NOMO-1 treated with DMSO at 0.1 percent for 48 hours (cell line): ENCODE data around the gene TRRAP.
A peak's percentile ranks its signal among the peaks of the same experiment; 100 is the strongest.
"Not testable (repeated sequence)": the region's sequence is repeated elsewhere in the genome, so short reads cannot be mapped to it uniquely, and the experiment has no call there.

Experiments used
- DNase-seq: peaks from one replicate; lab custom pipeline; 2025; ENCODE audit not compliant: unreplicated experiment; lab: John Stamatoyannopoulos, UW

Gene TRRAP

GRCh38 chr7:98866351-98866750 lies 12.0 kb upstream of the TRRAP start:
- no peak for DNase-seq

- DNase-seq = no peak
Observed at GRCh38 chr7:98866765-98867164, 11.6 kb upstream of the TRRAP start.

DNA sequence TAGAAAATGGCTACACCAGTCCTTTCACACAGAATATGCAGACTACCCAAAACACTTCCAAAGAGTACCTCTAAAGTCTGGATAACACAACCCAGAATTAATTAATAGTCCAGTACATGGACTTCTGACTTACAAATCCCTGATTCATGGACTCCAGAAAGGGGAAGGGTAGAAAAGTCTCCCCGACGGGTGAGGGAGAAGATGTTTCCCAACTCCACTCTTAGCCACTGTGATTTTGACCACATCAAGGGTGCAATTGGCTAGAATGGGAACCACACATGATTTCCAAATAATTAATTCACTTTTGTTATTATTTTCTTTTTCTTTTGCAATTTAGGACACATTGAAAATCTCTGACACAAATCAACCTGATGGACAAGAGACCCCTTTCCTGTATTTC lies 9.9 kb upstream of the TRRAP start:
- DNase-seq = peak; percentile 37

GRCh38 chr7:98869027-98869596 lies 9.2 kb upstream of the TRRAP start:
- DNase-seq = no peak

GRCh38 chr7:98869597-98870120 lies 8.7 kb upstream of the TRRAP start, which contains the start of gene TMEM130:
Gene TMEM130 (minus strand): TSS chr7:98870014. CDS start chr7:98869861, 153 bp downstream.
- no peak for DNase-seq

DNA sequence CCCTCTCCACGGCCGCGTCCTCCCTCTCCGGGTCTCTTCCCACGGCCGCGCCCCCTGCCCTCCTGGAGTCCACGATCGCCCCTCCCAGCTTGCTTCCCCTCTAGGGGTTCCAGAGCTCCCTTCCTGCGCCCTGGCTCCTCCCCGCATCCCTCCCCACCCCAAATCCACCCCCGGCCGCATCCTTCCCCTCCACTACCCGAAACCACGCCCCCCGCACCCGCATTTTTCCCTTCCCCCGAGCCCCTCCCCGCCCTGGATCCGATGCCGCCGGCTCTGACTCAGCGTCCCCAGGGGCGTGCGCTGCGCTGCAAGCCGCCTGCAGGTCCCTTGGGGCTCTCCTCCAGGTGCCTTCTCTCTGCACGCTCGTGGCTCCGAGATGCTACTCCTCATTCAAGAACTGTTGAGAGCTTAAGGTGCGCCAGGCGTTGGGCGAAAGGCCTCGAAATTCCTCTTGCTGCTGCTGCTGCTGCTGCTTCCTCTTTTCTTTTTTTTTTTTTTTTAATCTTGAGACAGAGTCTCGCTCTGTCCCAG lies 8.1 kb upstream of the TRRAP start:
- DNase-seq = peak; percentile 70

GRCh38 chr7:98870807-98871491 lies 7.4 kb upstream of the TRRAP start:
- no peak for DNase-seq

DNA sequence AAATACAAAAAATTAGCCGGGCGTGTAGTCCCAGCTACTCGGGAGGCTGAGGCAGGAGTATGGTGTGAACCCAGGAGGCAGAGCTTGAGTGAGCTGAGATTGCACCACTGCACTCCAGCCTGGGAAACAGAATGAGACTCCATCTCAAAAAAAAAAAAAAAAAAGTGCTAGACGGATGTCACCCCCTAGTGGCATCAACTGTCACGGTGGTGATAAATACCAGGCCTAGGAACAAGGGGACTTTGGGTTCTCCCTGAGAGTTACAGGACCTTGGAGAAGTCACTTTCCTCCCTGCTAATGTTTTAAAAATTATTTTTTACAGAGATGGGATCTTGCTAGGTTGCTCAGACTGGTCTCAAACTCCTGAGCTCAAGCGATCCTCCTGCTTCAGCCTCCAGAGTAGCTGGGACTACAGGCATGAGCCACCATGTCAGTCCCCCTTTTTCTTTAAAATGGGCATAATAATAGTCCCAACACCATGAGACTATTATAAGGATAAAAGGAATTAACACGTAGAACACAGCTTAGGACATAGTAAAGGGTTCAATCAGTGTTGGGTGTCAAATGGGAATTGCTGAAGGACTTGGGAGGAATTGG lies 5.9 kb upstream of the TRRAP start:
- peak; percentile 49 for DNase-seq

GRCh38 chr7:98873610-98874009 lies 4.7 kb upstream of the TRRAP start:
- not testable (repeated sequence) for DNase-seq

DNA sequence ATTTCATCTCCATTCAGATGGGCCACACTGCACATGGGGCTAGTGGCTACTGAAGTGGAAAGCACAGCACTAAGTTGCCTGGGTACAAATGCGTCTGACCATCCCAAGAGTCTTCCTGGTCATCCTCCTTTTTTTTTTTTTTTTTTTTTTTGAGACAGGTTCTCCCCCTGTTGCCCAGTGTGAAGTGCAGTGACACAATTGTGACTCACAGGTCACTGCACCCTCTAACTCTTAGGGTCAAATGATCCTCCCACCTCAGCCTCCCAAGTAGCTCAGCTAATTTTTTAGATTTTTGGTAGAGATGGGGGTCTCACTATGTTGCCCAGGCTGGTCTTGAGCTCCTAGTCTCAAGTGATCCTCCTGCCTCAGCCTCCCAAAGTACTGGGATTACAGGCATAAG lies 3.4 kb upstream of the TRRAP start:
- no peak for DNase-seq

GRCh38 chr7:98875501-98875900 lies 2.8 kb upstream of the TRRAP start:
- DNase-seq = no peak

GRCh38 chr7:98877146-98877545 lies 1.2 kb upstream of the TRRAP start:
- DNase-seq = no peak

- no peak for DNase-seq
Observed at GRCh38 chr7:98877692-98878364, 504 bp upstream of the TRRAP start.

DNA sequence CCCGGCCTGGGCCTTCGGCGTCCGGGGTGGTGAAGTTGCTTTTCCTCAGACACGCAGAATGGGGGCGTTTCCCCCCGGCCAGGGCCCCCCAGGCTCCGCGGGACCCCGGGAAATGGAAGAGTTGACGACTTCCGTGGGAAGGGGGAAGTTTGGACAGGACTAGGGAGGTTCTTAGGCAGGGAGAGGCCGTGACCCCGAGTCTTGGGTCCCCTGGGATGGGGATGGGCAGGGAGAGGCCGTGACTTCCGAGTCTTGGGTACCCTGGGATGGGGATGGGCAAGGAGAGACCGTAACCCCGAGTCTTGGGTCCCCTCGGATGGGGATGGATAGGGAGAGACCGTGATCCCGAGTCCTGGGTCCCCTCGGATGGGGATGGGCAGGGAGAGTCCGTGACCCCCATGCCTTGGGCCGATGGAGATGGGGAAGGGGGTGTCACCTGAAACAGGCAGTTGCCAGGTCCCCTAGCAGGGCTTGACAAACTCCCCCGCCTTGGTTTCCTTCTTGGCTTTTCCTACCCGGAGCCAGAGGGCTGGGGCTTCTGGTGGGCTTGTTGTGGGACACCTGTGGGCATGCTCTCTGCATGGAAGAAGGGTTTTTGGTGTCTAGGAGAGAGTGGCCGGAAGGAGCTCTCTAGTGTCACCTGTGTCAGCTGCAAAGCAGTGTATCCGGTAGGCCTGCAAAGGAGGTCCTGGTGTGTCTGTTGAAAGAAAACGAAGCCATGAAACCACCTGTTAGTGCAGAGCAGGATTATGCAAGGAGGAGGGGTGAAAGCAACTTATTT lies 1.1 kb downstream of the TRRAP start:
- peak; percentile 48 for DNase-seq

GRCh38 chr7:98879979-98880315 lies 1.6 kb downstream of the TRRAP start:
- DNase-seq = no peak

GRCh38 chr7:98880485-98880884 lies 2.2 kb downstream of the TRRAP start:
- no peak for DNase-seq

DNA sequence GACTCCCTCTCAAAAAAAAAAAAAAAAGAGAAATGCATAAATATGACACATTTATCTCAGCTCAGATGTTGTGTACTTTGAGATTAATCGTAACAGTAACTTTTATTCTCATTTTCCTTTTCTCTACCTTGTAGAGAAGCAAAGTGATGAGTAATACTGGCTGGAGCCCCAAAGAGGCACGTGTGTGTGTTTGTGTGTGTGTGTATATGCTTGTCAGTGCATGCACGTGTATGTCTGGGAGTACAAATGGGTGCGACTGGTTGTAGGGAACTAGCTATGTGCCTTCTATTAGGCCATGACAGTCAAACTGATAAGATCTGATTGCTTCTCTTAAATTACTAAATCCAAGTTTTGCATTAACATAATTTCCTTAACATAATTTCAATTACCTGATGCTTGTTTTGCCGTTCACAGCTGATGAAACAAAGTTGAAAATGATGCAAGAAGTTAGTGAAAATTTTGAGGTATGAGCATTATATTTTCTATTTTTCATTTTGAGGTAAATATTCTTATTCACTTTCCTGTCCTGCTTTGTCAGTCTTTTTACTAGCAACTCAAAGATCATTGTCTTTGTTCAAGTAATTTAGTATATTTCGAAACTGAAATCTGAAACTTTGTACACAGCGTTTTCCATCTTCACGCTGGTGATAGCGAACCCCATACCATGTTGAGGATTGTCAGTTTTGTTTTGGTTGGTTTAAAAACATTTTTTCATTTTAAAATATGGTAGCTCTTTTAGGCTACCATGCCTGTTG lies 3.4 kb downstream of the TRRAP start:
- DNase-seq = no peak

DNA sequence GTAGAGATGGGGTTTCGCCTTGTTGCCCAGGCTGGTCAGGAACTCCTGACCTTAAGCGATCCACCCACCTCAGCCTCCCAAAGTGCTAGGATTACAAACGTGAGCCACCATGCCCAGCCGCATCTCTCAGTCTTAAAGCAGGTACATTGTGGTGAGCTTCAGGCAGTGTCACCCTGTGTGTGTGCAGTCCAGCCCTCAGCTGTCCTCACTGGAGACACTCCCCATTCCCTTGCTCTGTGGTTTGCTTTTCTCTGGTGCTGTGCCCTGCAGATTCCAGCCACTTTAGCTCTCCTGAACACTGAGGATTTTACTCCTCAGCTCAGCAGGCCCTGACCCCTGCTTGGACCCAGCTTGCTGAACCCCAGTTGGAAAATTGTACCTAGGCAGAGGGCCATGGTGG lies 6.1 kb downstream of the TRRAP start:
- DNase-seq = no peak

GRCh38 chr7:98887038-98887437 lies 8.7 kb downstream of the TRRAP start:
- DNase-seq = no peak

DNA sequence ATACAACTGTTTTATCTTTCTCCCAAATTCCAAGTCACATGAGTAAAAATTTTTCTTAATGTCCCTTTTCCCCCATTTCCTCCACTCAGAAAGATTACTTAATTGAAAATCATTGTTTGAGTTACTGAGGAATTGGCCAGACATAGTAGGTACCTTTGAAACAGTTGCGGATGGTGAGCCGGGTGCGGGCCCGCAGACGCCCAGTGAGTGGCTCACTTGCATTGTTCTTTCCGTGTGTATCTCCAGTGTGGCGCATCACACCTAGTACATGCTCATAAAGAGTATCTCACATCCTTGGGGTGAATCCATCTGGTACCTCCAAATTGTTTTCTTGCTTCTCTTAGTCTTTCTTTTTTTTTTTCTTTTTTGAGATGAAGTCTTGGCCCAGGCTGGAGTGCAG lies 14.3 kb downstream of the TRRAP start:
- no peak for DNase-seq
